WTC11 (cell line): Measurements from ENCODE around the gene IRAK1.

Experiments
- CREM ChIP-seq: sonication (generic); formaldehyde crosslinking; IDR thresholded peaks from 2 replicates; pipeline ENCODE4 v1.8.1; 2022; ENCODE audit warnings: mild to moderate bottlenecking, missing genetic modification reagents, moderate library complexity
- CTCF ChIP-seq: fragments of 200-600 bp; IDR thresholded peaks from 2 replicates; pipeline ENCODE4 v1.8.0; 2022; ENCODE audit warnings: antibody characterized with exemption
- MAX ChIP-seq: sonication (generic); formaldehyde crosslinking; IDR thresholded peaks from 2 replicates; pipeline ENCODE4 v1.8.0; 2022; ENCODE audit warnings: mild to moderate bottlenecking, missing genetic modification reagents
- RELA ChIP-seq: sonication (generic); formaldehyde crosslinking; IDR thresholded peaks from 2 replicates; pipeline ENCODE4 v1.8.1; 2022; ENCODE audit warnings: missing genetic modification reagents, mild to moderate bottlenecking, borderline replicate concordance

- TF ChIP-seq MAX (CRISPR knock-in tag) = no peak
- no peak for TF ChIP-seq CTCF
- no peak for TF ChIP-seq CREM (CRISPR knock-in tag)
- TF ChIP-seq RELA (CRISPR knock-in tag) = no peak
Observed at GRCh38 chrX:153971124-153971449, 48.6 kb downstream of the IRAK1 start.
